Measurements from ENCODE around the gene AIF1.

Gene AIF1

GRCh38 chr6:31642798-31643570 is 27.9 kb downstream of the AIF1 start:
- DNase-seq (ENCODE audit: low read depth): no peak

GRCh38 chr6:31643818-31644454 is 28.9 kb downstream of the AIF1 start:
- DNase-seq (ENCODE audit: low read depth): no peak

GRCh38 chr6:31645325-31645724 is 30.3 kb downstream of the AIF1 start:
- no peak for DNase-seq (ENCODE audit: low read depth)

- DNase-seq (ENCODE audit: low read depth): no peak
Measured at GRCh38 chr6:31651602-31652191, 36.7 kb downstream of the AIF1 start.

- peak; percentile 67 for DNase-seq (ENCODE audit: low read depth)
Measured at GRCh38 chr6:31652925-31653724, 38.1 kb downstream of the AIF1 start.

GRCh38 chr6:31654574-31655348 is 39.7 kb downstream of the AIF1 start:
- DNase-seq (ENCODE audit: low read depth): no peak

GRCh38 chr6:31655349-31656237 is 40.6 kb downstream of the AIF1 start, which contains the start of gene APOM:
Gene APOM (plus strand): TSS chr6:31655894. CDS start chr6:31655967, 73 bp downstream.
- no peak for DNase-seq (ENCODE audit: low read depth)

- DNase-seq (ENCODE audit: low read depth): no peak
Measured at GRCh38 chr6:31657406-31658157, 42.5 kb downstream of the AIF1 start.

GRCh38 chr6:31658158-31658688 is 43.2 kb downstream of the AIF1 start:
- DNase-seq (ENCODE audit: low read depth): no peak

- no peak for DNase-seq (ENCODE audit: low read depth)
Measured at GRCh38 chr6:31658983-31659648, 44.1 kb downstream of the AIF1 start.

- DNase-seq (ENCODE audit: low read depth): no peak
Measured at GRCh38 chr6:31659649-31660380, 44.8 kb downstream of the AIF1 start.

- DNase-seq (ENCODE audit: low read depth): peak; percentile 63
Measured at GRCh38 chr6:31660381-31661261, 45.6 kb downstream of the AIF1 start, which contains the start of gene C6orf47. Gene C6orf47 (minus strand): TSS chr6:31660778. CDS start chr6:31659947, 831 bp downstream.

GRCh38 chr6:31661262-31662123 is 46.5 kb downstream of the AIF1 start:
- DNase-seq (ENCODE audit: low read depth): no peak

- no peak for DNase-seq (ENCODE audit: low read depth)
Measured at GRCh38 chr6:31662124-31662723, 47.2 kb downstream of the AIF1 start.

GRCh38 chr6:31663126-31663960 is 48.3 kb downstream of the AIF1 start:
- no peak for DNase-seq (ENCODE audit: low read depth)
